Thyroid gland (tissue), 4 donors: Measurements from ENCODE around the gene PRKCE. TPM values are rescaled to one million over a fixed set of nuclear protein-coding genes. Genes with fewer than 3 reads are reported as not detected.
"Not testable (repeated sequence)": the region's sequence is repeated elsewhere in the genome, so short reads cannot be mapped to it uniquely, and the experiment has no call there.

Experiments
- DNase-seq, 2 donors: peaks; one replicate each; pipeline ENCODE4 v3.0.0-alpha.2; 2019
- H3K27ac ChIP-seq, 3 donors: fragments of 200-600 bp; sonication (generic); 1 replicate in 2 of 3; 2 replicates in 1 of 3; pipeline ENCODE4 v1.5.1; 2016 to 2019; ENCODE audit warnings: mild to moderate bottlenecking in 1 of 3, moderate library complexity in 1 of 3
- H3K27me3 ChIP-seq: fragments of 200-600 bp; sonication (generic); one replicate; pipeline ENCODE4 v1.5.1; 2019
- H3K36me3 ChIP-seq, 2 donors: fragments of 200-600 bp; sonication (generic); one replicate each; pipeline ENCODE4 v1.5.1; 2016 to 2019
- H3K4me1 ChIP-seq, 2 donors: fragments of 200-600 bp; sonication (generic); one replicate each; pipeline ENCODE4 v1.5.1; 2017 to 2019
- H3K4me3 ChIP-seq, 3 donors: fragments of 200-600 bp; sonication (generic); replicated peaks in 1 of 3; 1 replicate in 2 of 3; 2 replicates in 1 of 3; pipeline ENCODE4 v1.5.1; 2016; ENCODE audit warnings: mild to moderate bottlenecking in 1 of 3
- H3K9me3 ChIP-seq: fragments of 200-600 bp; sonication (generic); one replicate; pipeline ENCODE4 v1.5.1; 2017
- CTCF ChIP-seq, 6 experiments: fragments of 200-600 bp in 3 of 6; fragments of 450-650 bp in 3 of 6; sonication (generic) in 3 of 6; IDR thresholded peaks; one replicate each; pipeline ENCODE4 v1.5.1; 2016 to 2019; ENCODE audit warnings: antibody characterized with exemption in 6 of 6, mild to moderate bottlenecking in 2 of 6, inconsistent platforms in 1 of 6, moderate library complexity in 1 of 6
- POLR2A ChIP-seq, 2 donors: fragments of 450-650 bp; IDR thresholded peaks; one replicate each; pipeline ENCODE4 v1.6.1; 2017; ENCODE audit warnings: antibody characterized with exemption in 2 of 2, mild to moderate bottlenecking in 2 of 2, moderate library complexity in 1 of 2
- WGBS, 2 donors: methylation state at CpG; one replicate each; pipeline ENCODE4 v1.1.5; 2017; 5-methylcytosine and 5-hydroxymethylcytosine counted together
- intact Hi-C: fragments of 100-400 bp; cut with DNase I; formaldehyde crosslinking; loops from one replicate; pipeline ENCODE4 v1.15.1; 2023
- total RNA-seq, 4 donors: library from RNA; depleted of rRNA; stranded (reverse); fragments of >200 nt; gene quantifications; one replicate each; pipeline ENCODE4 v1.2.3, GENCODE V29; 2016

Gene PRKCE
- total RNA-seq, 4 donors from 2014 or later: 8.4 to 35.3 (median 15.2) TPM

DNA sequence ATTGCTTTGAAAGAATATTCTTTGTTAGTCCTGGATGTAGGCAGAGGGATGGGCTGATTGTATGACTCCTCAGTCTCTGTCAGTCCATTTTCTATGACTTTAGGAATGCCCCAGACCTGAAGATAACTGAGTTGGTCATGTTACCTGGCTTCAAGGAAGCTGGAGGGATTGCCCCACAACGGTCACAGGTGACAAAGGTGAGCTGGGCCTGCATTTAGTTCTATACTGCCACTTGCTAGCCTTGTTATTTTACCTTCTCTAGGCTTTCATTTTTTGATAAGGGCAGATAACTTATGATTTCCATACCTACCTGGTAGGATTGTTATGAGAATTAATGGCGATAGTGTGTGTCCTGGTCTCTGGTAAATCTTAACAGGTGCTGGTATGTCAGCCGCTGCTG, 260.1 kb downstream of the PRKCE start:
- H3K9me3 ChIP-seq: no peaks in the 10 kb centered on the region
- intact Hi-C loops: no loop called here
- TF ChIP-seq CTCF (IDR thresholded peaks at IDR 0.05) (no peak), POLR2A (IDR thresholded peaks at IDR 0.05) (no peak)
- H3K4me1 ChIP-seq: peaks cover 28 to 33% of the 10 kb centered on the region in 2 donors
- WGBS, 2 donors: 95 to 99% methylated on average over 3 of the region's 3 CpGs
- H3K36me3 ChIP-seq: no peaks in the 10 kb centered on the region
- no peak for DNase-seq
- H3K4me3 ChIP-seq: no peak overlapping the region
- peak overlapping the region in 1 of 3 donors; percentile 9 for H3K27ac ChIP-seq
- H3K27me3 ChIP-seq: no peaks in the 10 kb centered on the region

- Histone ChIP-seq H3K4me3 (no peak overlapping the region), H3K9me3 (no peaks in the 10 kb centered on the region), H3K27ac (no peak overlapping the region), H3K36me3 (no peaks in the 10 kb centered on the region), H3K27me3 (no peaks in the 10 kb centered on the region), H3K4me1 (peaks cover 28 to 33% of the 10 kb centered on the region in 2 donors)
- intact Hi-C loops: no loop called here
- WGBS, 2 donors: 89 to 94% methylated on average over 5 of the region's 5 CpGs
- TF ChIP-seq POLR2A (IDR thresholded peaks at IDR 0.05) (no peak), CTCF (IDR thresholded peaks at IDR 0.05) (no peak)
- no peak for DNase-seq
Measured at GRCh38 chr2:45912109-45912508, 260.6 kb downstream of the PRKCE start.

GRCh38 chr2:45913539-45913938, 262.1 kb downstream of the PRKCE start:
- no peak for DNase-seq
- 58 to 62% methylated on average over 2 of the region's 2 CpGs for WGBS, 2 donors
- Histone ChIP-seq H3K27me3 (no peaks in the 10 kb centered on the region), H3K27ac (peak overlapping the region in 1 of 3 donors; percentile 6), H3K4me3 (no peak overlapping the region), H3K36me3 (no peaks in the 10 kb centered on the region), H3K9me3 (no peaks in the 10 kb centered on the region), H3K4me1 (peaks cover 28 to 33% of the 10 kb centered on the region in 2 donors)
- intact Hi-C loops: no loop called here
- TF ChIP-seq POLR2A (IDR thresholded peaks at IDR 0.05) (no peak), CTCF (IDR thresholded peaks at IDR 0.05) (no peak)

- intact Hi-C loops: no loop called here
- no peaks in the 10 kb centered on the region for H3K36me3 ChIP-seq
- 94 to 96% methylated on average over 5 of the region's 5 CpGs for WGBS, 2 donors
- H3K27ac ChIP-seq: no peak overlapping the region
- TF ChIP-seq POLR2A (IDR thresholded peaks at IDR 0.05) (no peak), CTCF (IDR thresholded peaks at IDR 0.05) (no peak)
- H3K27me3 ChIP-seq: no peaks in the 10 kb centered on the region
- H3K4me1 ChIP-seq: peaks cover 15 to 21% of the 10 kb centered on the region in 2 donors
- no peak for DNase-seq
- no peaks in the 10 kb centered on the region for H3K9me3 ChIP-seq
- H3K4me3 ChIP-seq: no peak overlapping the region
Measured at GRCh38 chr2:45915523-45915922, 264.0 kb downstream of the PRKCE start.

DNA sequence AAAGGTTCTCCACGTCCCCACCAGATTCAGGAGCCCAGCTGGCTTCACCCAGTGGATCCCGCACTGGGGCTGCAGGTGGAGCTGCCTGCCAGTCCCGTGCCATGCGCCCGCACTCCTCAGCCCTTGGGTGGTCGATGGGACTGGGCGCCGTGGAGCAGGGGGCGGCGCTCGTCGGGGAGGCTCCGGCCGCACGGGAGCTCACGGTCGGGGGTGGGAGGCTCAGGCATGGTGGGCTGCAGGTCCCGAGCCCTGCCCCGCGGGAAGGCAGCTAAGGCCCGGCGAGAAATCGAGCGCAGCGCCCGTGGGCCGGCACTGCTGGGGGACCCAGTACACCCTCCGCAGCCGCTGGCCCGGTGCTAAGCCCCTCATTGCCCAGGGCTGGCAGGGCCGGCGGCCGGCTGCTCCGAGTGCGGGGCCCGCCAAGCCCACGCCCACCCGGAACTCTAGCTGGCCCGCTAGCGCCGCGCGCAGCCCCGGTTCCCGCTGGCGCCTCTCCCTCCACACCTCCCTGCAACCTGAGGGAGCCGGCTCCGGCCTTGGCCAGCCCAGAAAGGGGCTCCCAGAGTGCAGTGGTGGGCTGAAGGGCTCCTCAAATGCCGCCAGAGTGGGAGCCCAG, 266.2 kb downstream of the PRKCE start:
- intact Hi-C loops, H3K36me3 ChIP-seq: not testable (repeated sequence)

More for the DNA sequence above, 266.2 kb downstream of the PRKCE start:
- WGBS, 2 donors: 97 to 98% methylated on average over 13 to 19 of the region's 49 CpGs
- not testable (repeated sequence) for H3K27ac ChIP-seq, DNase-seq, H3K9me3 ChIP-seq, H3K4me3 ChIP-seq, H3K27me3 ChIP-seq
- peaks cover 9 to 13% of the 10 kb centered on the region in 2 donors for H3K4me1 ChIP-seq
